ENCODE data around the gene MAPK8IP3.
"Not testable (repeated sequence)": the region's sequence is repeated elsewhere in the genome, so short reads cannot be mapped to it uniquely, and the experiment has no call there.

The MAPK8IP3 gene

DNA sequence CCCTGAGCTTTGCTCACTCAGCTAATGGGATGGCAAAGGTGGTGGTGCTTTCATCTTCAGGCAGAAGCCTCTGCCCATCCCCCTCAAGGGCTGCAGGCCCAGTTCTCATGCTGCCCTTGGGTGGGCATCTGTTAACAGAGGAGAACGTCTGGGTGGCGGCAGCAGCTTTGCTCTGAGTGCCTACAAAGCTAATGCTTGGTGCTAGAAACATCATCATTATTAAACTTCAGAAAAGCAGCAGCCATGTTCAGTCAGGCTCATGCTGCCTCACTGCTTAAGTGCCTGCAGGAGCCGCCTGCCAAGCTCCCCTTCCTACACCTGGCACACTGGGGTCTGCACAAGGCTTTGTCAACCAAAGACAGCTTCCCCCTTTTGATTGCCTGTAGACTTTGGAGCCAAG lies 5.7 kb upstream of the MAPK8IP3 start:
- Histone ChIP-seq H4K8ac (ENCODE audit: low read depth, low read length) (no peak overlapping the region), H3K14ac (ENCODE audit: low read length) (no peak overlapping the region), H3K4me3 (ENCODE audit: low read length in 2 of 2) (no peak overlapping the region), H2BK12ac (ENCODE audit: low read length) (no peak overlapping the region), H2AK5ac (ENCODE audit: low read depth, low read length) (no peak overlapping the region), H3K9ac (ENCODE audit: low read depth, low read length, poor library complexity) (no peak overlapping the region), H3K9me3 (replicated peaks in 1 of 2; ENCODE audit: control insufficient read depth in 2 of 2, insufficient read depth in 1 of 2, low read depth in 1 of 2, low read length in 2 of 2) (no peaks in the 10 kb centered on the region), H3K4me2 (ENCODE audit: insufficient read depth, low read length, poor library complexity, severe bottlenecking) (no peak overlapping the region), H2BK15ac (ENCODE audit: low read length) (no peak overlapping the region), H3K27ac (replicated peaks; ENCODE audit: low read length) (no peak overlapping the region), H4K91ac (ENCODE audit: low read depth, low read length, poor library complexity) (no peak overlapping the region), H2BK5ac (ENCODE audit: low read length) (no peak overlapping the region), H3K23ac (ENCODE audit: low read depth, low read length, poor library complexity) (no peak overlapping the region), H2BK120ac (ENCODE audit: low read depth, low read length) (no peak overlapping the region), H2AFZ (ENCODE audit: low read length) (no peak overlapping the region), H3K4me1 (ENCODE audit: control insufficient read depth in 2 of 2, insufficient read depth in 1 of 2, low read depth in 1 of 2, low read length in 2 of 2) (no peaks in the 10 kb centered on the region), H3K4ac (ENCODE audit: low read length) (no peak overlapping the region), H3K79me1 (ENCODE audit: low read depth, low read length) (peaks cover 2% of the 10 kb centered on the region), H3K36me3 (replicated peaks in 1 of 2; ENCODE audit: control insufficient read depth in 2 of 2, insufficient read depth in 2 of 2, low read length in 2 of 2) (peaks cover 43 to 83% of the 10 kb centered on the region in 2 donors), H3K18ac (ENCODE audit: low read length) (no peak overlapping the region), H3K27me3 (ENCODE audit: control insufficient read depth in 3 of 3, insufficient read depth in 3 of 3, low read depth in 1 of 3, low read length in 3 of 3) (no peaks in the 10 kb centered on the region)
- DNase-seq (ENCODE audit: low spot score): no peak
- no CpG with 5 or more reads among the region's 3 CpGs for WGBS, 2 donors (ENCODE audit: extremely low coverage in 2 of 2, insufficient read length in 2 of 2, insufficient replicate concordance in 1 of 2)

- Histone ChIP-seq H3K27ac (replicated peaks; ENCODE audit: low read length) (no peak overlapping the region), H3K4ac (ENCODE audit: low read length) (no peak overlapping the region), H3K27me3 (ENCODE audit: control insufficient read depth in 3 of 3, insufficient read depth in 3 of 3, low read depth in 1 of 3, low read length in 3 of 3) (no peaks in the 10 kb centered on the region), H4K91ac (ENCODE audit: low read depth, low read length, poor library complexity) (no peak overlapping the region), H2BK120ac (ENCODE audit: low read depth, low read length) (no peak overlapping the region), H3K36me3 (replicated peaks in 1 of 2; ENCODE audit: control insufficient read depth in 2 of 2, insufficient read depth in 2 of 2, low read length in 2 of 2) (peaks cover 39 to 72% of the 10 kb centered on the region in 2 donors), H3K4me1 (ENCODE audit: control insufficient read depth in 2 of 2, insufficient read depth in 1 of 2, low read depth in 1 of 2, low read length in 2 of 2) (no peaks in the 10 kb centered on the region), H3K79me1 (ENCODE audit: low read depth, low read length) (peaks cover 2% of the 10 kb centered on the region), H3K18ac (ENCODE audit: low read length) (no peak overlapping the region), H2AFZ (ENCODE audit: low read length) (no peak overlapping the region), H2BK15ac (ENCODE audit: low read length) (no peak overlapping the region), H3K14ac (ENCODE audit: low read length) (no peak overlapping the region), H3K4me3 (ENCODE audit: low read length in 2 of 2) (no peak overlapping the region), H3K4me2 (ENCODE audit: insufficient read depth, low read length, poor library complexity, severe bottlenecking) (no peak overlapping the region), H3K23ac (ENCODE audit: low read depth, low read length, poor library complexity) (no peak overlapping the region), H2BK12ac (ENCODE audit: low read length) (no peak overlapping the region), H3K9ac (ENCODE audit: low read depth, low read length, poor library complexity) (no peak overlapping the region), H3K9me3 (replicated peaks in 1 of 2; ENCODE audit: control insufficient read depth in 2 of 2, insufficient read depth in 1 of 2, low read depth in 1 of 2, low read length in 2 of 2) (no peaks in the 10 kb centered on the region), H2BK5ac (ENCODE audit: low read length) (no peak overlapping the region), H2AK5ac (ENCODE audit: low read depth, low read length) (no peak overlapping the region), H4K8ac (ENCODE audit: low read depth, low read length) (no peak overlapping the region)
- WGBS, 2 donors (ENCODE audit: extremely low coverage in 2 of 2, insufficient read length in 2 of 2, insufficient replicate concordance in 1 of 2): no CpG with 5 or more reads among the region's 6 CpGs
- DNase-seq (ENCODE audit: low spot score): no peak
Observed at GRCh38 chr16:1701216-1701878, 4.6 kb upstream of the MAPK8IP3 start.

GRCh38 chr16:1705324-1705687 lies 689 bp upstream of the MAPK8IP3 start:
- H3K4ac ChIP-seq (ENCODE audit: low read length); H2BK120ac ChIP-seq (ENCODE audit: low read depth, low read length); DNase-seq (ENCODE audit: low spot score); H2AK5ac ChIP-seq (ENCODE audit: low read depth, low read length); H4K91ac ChIP-seq (ENCODE audit: low read depth, low read length, poor library complexity); H3K14ac ChIP-seq (ENCODE audit: low read length); H2BK12ac ChIP-seq (ENCODE audit: low read length); H4K8ac ChIP-seq (ENCODE audit: low read depth, low read length); H2BK15ac ChIP-seq (ENCODE audit: low read length); H3K23ac ChIP-seq (ENCODE audit: low read depth, low read length, poor library complexity); H3K27me3 ChIP-seq (ENCODE audit: control insufficient read depth in 3 of 3, insufficient read depth in 3 of 3, low read depth in 1 of 3, low read length in 3 of 3); H3K9me3 ChIP-seq (replicated peaks in 1 of 2; ENCODE audit: control insufficient read depth in 2 of 2, insufficient read depth in 1 of 2, low read depth in 1 of 2, low read length in 2 of 2): not testable (repeated sequence)
- peak overlapping the region; percentile 99 for H2BK5ac ChIP-seq (ENCODE audit: low read length)
- peak overlapping the region; percentile 97 for H3K27ac ChIP-seq (replicated peaks; ENCODE audit: low read length)
- peak overlapping the region; percentile 95 to 98 for H3K4me3 ChIP-seq (ENCODE audit: low read length in 2 of 2)
- H3K18ac ChIP-seq (ENCODE audit: low read length): peak overlapping the region; percentile 98
- peaks cover 15% of the 10 kb centered on the region for H3K79me1 ChIP-seq (ENCODE audit: low read depth, low read length)
- H3K36me3 ChIP-seq (replicated peaks in 1 of 2; ENCODE audit: control insufficient read depth in 2 of 2, insufficient read depth in 2 of 2, low read length in 2 of 2): peaks cover 16 to 48% of the 10 kb centered on the region in 2 donors
- peaks cover 5 to 12% of the 10 kb centered on the region in 2 donors for H3K4me1 ChIP-seq (ENCODE audit: control insufficient read depth in 2 of 2, insufficient read depth in 1 of 2, low read depth in 1 of 2, low read length in 2 of 2)
- peak overlapping the region; percentile 93 for H2AFZ ChIP-seq (ENCODE audit: low read length)
- H3K4me2 ChIP-seq (ENCODE audit: insufficient read depth, low read length, poor library complexity, severe bottlenecking): peak overlapping the region; percentile 85
- peak overlapping the region; percentile 98 for H3K9ac ChIP-seq (ENCODE audit: low read depth, low read length, poor library complexity)
- no CpG with 5 or more reads among the region's 16 CpGs for WGBS, 2 donors (ENCODE audit: extremely low coverage in 2 of 2, insufficient read length in 2 of 2, insufficient replicate concordance in 1 of 2)

DNA sequence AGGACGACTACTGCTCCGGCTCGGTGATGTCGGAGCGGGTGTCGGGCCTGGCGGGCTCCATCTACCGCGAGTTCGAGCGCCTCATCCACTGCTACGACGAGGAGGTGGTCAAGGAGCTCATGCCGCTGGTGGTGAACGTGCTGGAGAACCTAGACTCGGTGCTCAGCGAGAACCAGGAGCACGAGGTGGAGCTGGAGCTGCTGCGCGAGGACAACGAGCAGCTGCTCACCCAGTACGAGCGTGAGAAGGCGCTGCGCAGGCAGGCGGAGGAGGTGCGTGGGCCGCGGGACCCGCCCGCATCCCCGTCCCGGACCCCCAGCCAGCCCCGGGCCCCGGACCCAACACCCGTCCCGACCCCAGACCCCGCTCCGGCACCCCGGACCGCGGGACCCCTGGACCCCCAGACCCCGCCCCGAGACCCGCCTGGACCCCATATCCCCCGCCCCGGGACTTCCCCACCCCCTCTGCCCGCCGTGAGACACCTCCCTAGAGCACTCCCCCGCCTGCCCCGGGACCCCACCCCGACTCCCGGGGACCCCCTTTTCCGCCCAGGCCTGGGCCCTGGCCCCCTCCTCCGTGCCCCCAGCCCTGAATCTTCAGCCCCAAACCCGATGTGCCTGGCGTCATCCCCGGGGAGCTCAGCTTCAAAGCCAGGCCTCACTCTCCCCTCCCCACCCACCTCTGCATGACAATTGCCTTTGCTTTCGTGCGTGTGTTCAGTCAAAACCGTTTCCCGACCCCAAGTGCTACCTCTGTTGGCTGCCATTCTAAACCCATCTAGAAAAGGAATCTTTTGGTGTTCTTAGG lies 594 bp downstream of the MAPK8IP3 start:
- H3K4me1 ChIP-seq (ENCODE audit: control insufficient read depth in 2 of 2, insufficient read depth in 1 of 2, low read depth in 1 of 2, low read length in 2 of 2): peaks cover 5 to 12% of the 10 kb centered on the region in 2 donors
- peak overlapping the region; percentile 98 for H3K4me3 ChIP-seq (ENCODE audit: low read length in 2 of 2)
- H3K36me3 ChIP-seq (replicated peaks in 1 of 2; ENCODE audit: control insufficient read depth in 2 of 2, insufficient read depth in 2 of 2, low read length in 2 of 2): peaks cover 9 to 40% of the 10 kb centered on the region in 2 donors
- H2AK5ac ChIP-seq (ENCODE audit: low read depth, low read length): peak overlapping the region; percentile 86
- peak overlapping the region; percentile 100 for H3K23ac ChIP-seq (ENCODE audit: low read depth, low read length, poor library complexity)
- H3K27me3 ChIP-seq (ENCODE audit: control insufficient read depth in 3 of 3, insufficient read depth in 3 of 3, low read depth in 1 of 3, low read length in 3 of 3): no peaks in the 10 kb centered on the region
- H2BK5ac ChIP-seq (ENCODE audit: low read length): no peak overlapping the region
- peak overlapping the region; percentile 99 for H2BK12ac ChIP-seq (ENCODE audit: low read length)
- H3K4ac ChIP-seq (ENCODE audit: low read length): peak overlapping the region; percentile 97
- peak overlapping the region; percentile 71 for H2BK15ac ChIP-seq (ENCODE audit: low read length)
- peak overlapping the region; percentile 93 for H2AFZ ChIP-seq (ENCODE audit: low read length)
- no peak overlapping the region for H2BK120ac ChIP-seq (ENCODE audit: low read depth, low read length)
- H3K9me3 ChIP-seq (replicated peaks in 1 of 2; ENCODE audit: control insufficient read depth in 2 of 2, insufficient read depth in 1 of 2, low read depth in 1 of 2, low read length in 2 of 2): no peaks in the 10 kb centered on the region
- DNase-seq (ENCODE audit: low spot score): no peak
- H3K9ac ChIP-seq (ENCODE audit: low read depth, low read length, poor library complexity): peak overlapping the region; percentile 100
- H3K4me2 ChIP-seq (ENCODE audit: insufficient read depth, low read length, poor library complexity, severe bottlenecking): peak overlapping the region; percentile 89
- peaks cover 15% of the 10 kb centered on the region for H3K79me1 ChIP-seq (ENCODE audit: low read depth, low read length)
- H3K27ac ChIP-seq (replicated peaks; ENCODE audit: low read length): no peak overlapping the region
- no CpG with 5 or more reads among the region's 62 CpGs for WGBS, 2 donors (ENCODE audit: extremely low coverage in 2 of 2, insufficient read length in 2 of 2, insufficient replicate concordance in 1 of 2)
- H4K91ac ChIP-seq (ENCODE audit: low read depth, low read length, poor library complexity): no peak overlapping the region
- H4K8ac ChIP-seq (ENCODE audit: low read depth, low read length): no peak overlapping the region
- peak overlapping the region; percentile 98 for H3K18ac ChIP-seq (ENCODE audit: low read length)
- peak overlapping the region; percentile 98 for H3K14ac ChIP-seq (ENCODE audit: low read length)

Measured in neuronal stem cell (in vitro differentiated cells).